GM10248 (cell line): ENCODE data around the gene DNAH1.
"Not testable (repeated sequence)": the region's sequence is repeated elsewhere in the genome, so short reads cannot be mapped to it uniquely, and the experiment has no call there.

Experiments
- CTCF ChIA-PET: fragments of 300-600 bp; sonication (Branson Sonifier 250); formaldehyde crosslinking; extraction: SDS; loops from one replicate; lab custom pipeline; 2021; ENCODE audit warnings: antibody characterized with exemption; lab: Yijun Ruan, JAX
- POLR2A ChIA-PET: fragments of 350-650 bp; sonication (Branson Sonifier 250); formaldehyde crosslinking; extraction: SDS; loops from one replicate; lab custom pipeline; 2020; ENCODE audit warnings: antibody characterized with exemption; lab: Yijun Ruan, JAX
- DNase-seq: peaks from one replicate; pipeline ENCODE4 v3.0.0; 2012; ENCODE audit errors: extremely low spot score
- CTCF ChIP-seq: IDR thresholded peaks from 2 replicates; pipeline ENCODE4 v1.5.1; 2012; ENCODE audit warnings: mild to moderate bottlenecking, low read depth; ENCODE audit errors: extremely low read depth, missing control alignments, control extremely low read depth

Gene DNAH1

GRCh38 chr3:52315977-52316764, at the start of gene DNAH1:
Gene DNAH1 (plus strand): TSS chr3:52316319. CDS start chr3:52322443, 6,124 bp downstream.
- DNase-seq, result no peak
- no peak for TF ChIP-seq CTCF
- CTCF ChIA-PET, result interaction anchor here (1.0 to 3.0 kb wide), 6 partner anchors 11 to 95 kb away, joined by 3 to 8 read pairs (median 4); no protein-coding TSS in a partner anchor
- POLR2A ChIA-PET, result no interaction called here

- CTCF ChIA-PET, result interaction anchor here (1.0 to 2.1 kb wide), 3 partner anchors 9 to 11 kb away, joined by 4 to 6 read pairs (median 4); partner anchors contain the start of gene WDR82
- no peak for TF ChIP-seq CTCF
- POLR2A ChIA-PET, result no interaction called here
These were observed 48.1 kb upstream of the DNAH1 start for GRCh38 chr3:52268036-52268435.

GRCh38 chr3:52269776-52270175, 46.3 kb upstream of the DNAH1 start:
- DNase-seq, result no peak
- ChIA-PET CTCF (no interaction called here), POLR2A (no interaction called here)
- TF ChIP-seq CTCF, result no peak

More at GRCh38 chr3:52268036-52268435, 48.1 kb upstream of the DNAH1 start:
- DNase-seq, result no peak

GRCh38 chr3:52270252-52270754, 45.8 kb upstream of the DNAH1 start:
- CTCF ChIA-PET, result interaction anchor here (1.1 to 2.5 kb wide), 6 partner anchors 10 to 69 kb away, joined by 3 to 17 read pairs (median 6); no protein-coding TSS in a partner anchor
- POLR2A ChIA-PET, result no interaction called here
- no peak for DNase-seq
- no peak for TF ChIP-seq CTCF

GRCh38 chr3:52272172-52272571, 43.9 kb upstream of the DNAH1 start:
- ChIA-PET CTCF (interaction anchor here (0.9 to 2.5 kb wide), 6 partner anchors 12 to 51 kb away, joined by 3 to 17 read pairs (median 8); no protein-coding TSS in a partner anchor), POLR2A (interaction anchor here (1.1 kb wide), 1 partner anchor 19 kb away, joined by 3 read pairs; no protein-coding TSS in a partner anchor)
- not testable (repeated sequence) for DNase-seq

GRCh38 chr3:52272831-52273230, 43.3 kb upstream of the DNAH1 start:
- CTCF ChIA-PET, result interaction anchor here (0.9 to 2.5 kb wide), 3 partner anchors 13 to 52 kb away, joined by 3 to 17 read pairs (median 9); no protein-coding TSS in a partner anchor
- DNase-seq, result no peak
- no peak for TF ChIP-seq CTCF
- POLR2A ChIA-PET, result no interaction called here

- POLR2A ChIA-PET, result interaction anchor here (0.5 kb wide), 1 partner anchor 22 kb away, joined by 5 read pairs; no protein-coding TSS in a partner anchor
- CTCF ChIA-PET, DNase-seq: not testable (repeated sequence)
These were observed 41.3 kb upstream of the DNAH1 start for GRCh38 chr3:52274781-52275180.
